Tibial artery (tissue), 4 donors: ENCODE data around the gene COL8A1.

Source experiments
- DNase-seq, 2 donors: peaks; one replicate each; pipeline ENCODE4 v3.0.0-alpha.2; 2019
- H3K27ac ChIP-seq, 2 donors: fragments of 200-600 bp; sonication (generic) in 1 of 2; 1 replicate in 1 of 2; 2 replicates in 1 of 2; pipeline ENCODE4 v1.5.1; 2018 to 2019; ENCODE audit warnings: mild to moderate bottlenecking in 1 of 2
- H3K27me3 ChIP-seq, 2 donors: fragments of 200-600 bp; sonication (generic) in 1 of 2; one replicate each; pipeline versions ENCODE4 v1.5.1 to v1.6.0; 2016 to 2019
- H3K36me3 ChIP-seq, 3 donors: fragments of 200-600 bp; sonication (generic) in 2 of 3; one replicate each; pipeline ENCODE4 v1.5.1; 2016 to 2019; ENCODE audit warnings: mild to moderate bottlenecking in 2 of 3
- H3K4me1 ChIP-seq, 4 donors: fragments of 200-600 bp; sonication (generic) in 2 of 4; 1 replicate in 3 of 4; 2 replicates in 1 of 4; pipeline ENCODE4 v1.5.1; 2016 to 2019
- H3K4me3 ChIP-seq, 2 donors: fragments of 200-600 bp; sonication (generic) in 1 of 2; 1 replicate in 1 of 2; 2 replicates in 1 of 2; pipeline ENCODE4 v1.5.1; 2018 to 2019; ENCODE audit warnings: mild to moderate bottlenecking in 2 of 2
- H3K9me3 ChIP-seq, 3 donors: fragments of 200-600 bp; sonication (generic) in 1 of 3; one replicate each; pipeline ENCODE4 v1.5.1; 2016 to 2019
- CTCF ChIP-seq, 2 experiments: fragments of 200-600 bp in 1 of 2; fragments of 450-650 bp in 1 of 2; IDR thresholded peaks; one replicate each; pipeline ENCODE4 v1.5.1; 2017 to 2019; ENCODE audit warnings: antibody characterized with exemption in 2 of 2, mild to moderate bottlenecking in 1 of 2, moderate library complexity in 1 of 2
- intact Hi-C: fragments of 100-400 bp; cut with DNase I; formaldehyde crosslinking; loops from one replicate; pipeline ENCODE4 v1.15.0; 2023; ENCODE audit warnings: low total_unique reads

Gene COL8A1

GRCh38 chr3:99741588-99741987 is 103.2 kb downstream of the COL8A1 start:
- intact Hi-C loops = no loop called here
- no peak for TF ChIP-seq CTCF (IDR thresholded peaks at IDR 0.05)
- Histone ChIP-seq H3K27me3 (no peaks in the 10 kb centered on the region), H3K36me3 (peaks cover 0 to 14% (median 0%) of the 10 kb centered on the region in 3 donors), H3K27ac (peak overlapping the region; percentile 47 to 61), H3K4me1 (peaks cover 0 to 35% (median 7%) of the 10 kb centered on the region in 4 donors), H3K4me3 (no peak overlapping the region), H3K9me3 (no peaks in the 10 kb centered on the region)
- no peak for DNase-seq

GRCh38 chr3:99747915-99748314 is 109.5 kb downstream of the COL8A1 start:
- Histone ChIP-seq H3K27ac (peak overlapping the region; percentile 47 to 57), H3K36me3 (peaks cover 0 to 8% (median 0%) of the 10 kb centered on the region in 3 donors), H3K4me3 (no peak overlapping the region), H3K27me3 (no peaks in the 10 kb centered on the region), H3K9me3 (no peaks in the 10 kb centered on the region), H3K4me1 (peaks cover 0 to 66% (median 17%) of the 10 kb centered on the region in 4 donors)
- TF ChIP-seq CTCF (IDR thresholded peaks at IDR 0.05) = peak; percentile 36 to 42
- intact Hi-C loops = no loop called here
- no peak for DNase-seq

GRCh38 chr3:99751649-99752048 is 113.3 kb downstream of the COL8A1 start:
- intact Hi-C loops = loop anchor here (10.0 kb wide), 1 partner anchor 727 kb away; no protein-coding TSS in a partner anchor
- Histone ChIP-seq H3K4me3 (no peak overlapping the region), H3K9me3 (no peaks in the 10 kb centered on the region), H3K27me3 (no peaks in the 10 kb centered on the region), H3K27ac (peak overlapping the region; percentile 28 to 72), H3K36me3 (peaks cover 0 to 6% (median 0%) of the 10 kb centered on the region in 3 donors), H3K4me1 (peaks cover 0 to 81% (median 34%) of the 10 kb centered on the region in 4 donors)
- no peak for DNase-seq
- no peak for TF ChIP-seq CTCF (IDR thresholded peaks at IDR 0.05)

GRCh38 chr3:99753268-99753975 is 115.0 kb downstream of the COL8A1 start:
- no peak for DNase-seq
- Histone ChIP-seq H3K4me3 (no peak overlapping the region), H3K4me1 (peaks cover 0 to 86% (median 43%) of the 10 kb centered on the region in 4 donors), H3K27me3 (no peaks in the 10 kb centered on the region), H3K9me3 (no peaks in the 10 kb centered on the region), H3K27ac (peak overlapping the region in 1 of 2 donors; percentile 72), H3K36me3 (peaks cover 0 to 6% (median 0%) of the 10 kb centered on the region in 3 donors)
- TF ChIP-seq CTCF (IDR thresholded peaks at IDR 0.05) = peak; percentile 73 to 77
- intact Hi-C loops = loop anchor here (10.0 kb wide), 1 partner anchor 729 kb away; no protein-coding TSS in a partner anchor

- Histone ChIP-seq H3K27ac (peak overlapping the region; percentile 68 to 72), H3K27me3 (no peaks in the 10 kb centered on the region), H3K4me3 (no peak overlapping the region), H3K9me3 (no peaks in the 10 kb centered on the region), H3K36me3 (peaks cover 0 to 6% (median 0%) of the 10 kb centered on the region in 3 donors), H3K4me1 (peaks cover 0 to 99% (median 49%) of the 10 kb centered on the region in 4 donors)
- TF ChIP-seq CTCF (IDR thresholded peaks at IDR 0.05) = no peak
- no peak for DNase-seq
- intact Hi-C loops = loop anchor here (10.0 kb wide), 1 partner anchor 731 kb away; no protein-coding TSS in a partner anchor
Observed at GRCh38 chr3:99755831-99756230, 117.4 kb downstream of the COL8A1 start.
